Measurements from ENCODE around the gene TPRN. TPM values are rescaled to one million over a fixed set of nuclear protein-coding genes. Genes with fewer than 3 reads are reported as not detected.

Gene TPRN
- total RNA-seq, 4 donors from 2014 or later = 0.29 to 17.1 (median 5.5) TPM

DNA sequence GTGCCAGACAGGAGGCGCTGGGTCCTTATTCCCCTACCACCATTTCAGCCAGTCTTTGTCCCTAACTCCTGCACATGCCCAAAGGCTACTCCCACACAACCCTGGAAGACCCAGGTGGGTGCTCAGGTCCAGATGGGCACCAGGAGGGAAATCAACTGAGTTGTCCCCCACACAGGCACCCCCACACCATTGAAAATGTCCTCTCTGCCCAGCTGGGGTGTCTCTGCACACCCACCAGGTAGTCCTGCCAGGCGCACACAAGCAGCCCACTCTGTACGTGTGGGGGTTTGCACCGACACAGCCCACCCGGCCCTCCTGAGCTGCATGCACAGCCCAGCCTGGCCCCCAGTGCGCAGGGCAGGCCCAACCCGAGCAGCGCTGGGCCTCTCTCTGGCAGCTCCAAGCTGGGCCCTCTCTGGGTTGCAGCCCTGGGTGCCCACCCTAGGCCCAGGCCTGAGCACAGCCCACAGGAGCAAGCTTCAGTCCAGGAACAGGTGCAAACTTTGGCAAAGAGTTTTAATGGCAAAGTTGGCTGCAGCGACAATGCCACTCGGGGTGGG, 19.3 kb upstream of the TPRN start:
- Histone ChIP-seq H3K27me3 (no peaks in the 10 kb centered on the region), H3K27ac (no peak overlapping the region), H3K4me1 (peaks cover 0 to 19% of the 10 kb centered on the region in 2 donors), H3K36me3 (no peaks in the 10 kb centered on the region), H3K9me3 (no peaks in the 10 kb centered on the region), H3K4me3 (no peak overlapping the region)
- DNase-seq = no peak
- no peak for TF ChIP-seq CTCF (IDR thresholded peaks at IDR 0.05)
- no peak for TF ChIP-seq POLR2A (IDR thresholded peaks at IDR 0.05)
- intact Hi-C loops (cut with DNase I; ENCODE audit: low total_unique reads) = loop anchor here (10.0 kb wide), 1 partner anchor 105 kb away; the partner anchor contains the start of gene DPP7

DNA sequence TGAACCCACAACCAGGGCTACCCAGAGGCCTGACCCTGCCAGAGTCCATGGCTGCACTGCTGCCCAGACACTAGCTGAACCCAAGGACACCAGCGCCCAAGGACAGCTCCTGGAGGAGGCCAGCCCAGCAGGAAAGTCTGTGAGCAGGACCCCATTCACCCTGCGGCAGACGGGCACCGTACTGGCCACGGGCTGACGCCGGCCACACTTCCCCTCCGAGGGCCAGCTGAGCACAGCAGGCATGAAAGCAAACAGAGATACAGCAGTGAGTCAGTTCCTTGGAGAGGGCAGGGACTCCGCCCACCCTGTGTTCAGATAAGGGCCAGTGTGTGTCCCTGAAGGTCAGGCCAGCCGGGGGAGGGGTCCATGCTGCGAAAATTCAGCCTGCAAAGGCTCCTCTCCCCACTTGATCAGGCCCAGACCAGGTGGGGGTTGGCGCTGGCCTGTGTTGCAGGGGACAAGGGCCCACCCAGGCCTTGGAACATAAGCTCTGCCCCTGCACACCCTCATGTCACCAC, 18.3 kb upstream of the TPRN start:
- H3K4me3 ChIP-seq = no peak overlapping the region
- TF ChIP-seq CTCF (IDR thresholded peaks at IDR 0.05) (no peak), POLR2A (IDR thresholded peaks at IDR 0.05) (no peak)
- H3K9me3 ChIP-seq = no peaks in the 10 kb centered on the region
- no peak overlapping the region for H3K27ac ChIP-seq
- H3K27me3 ChIP-seq = no peaks in the 10 kb centered on the region
- intact Hi-C loops (cut with DNase I; ENCODE audit: low total_unique reads) = no loop called here
- DNase-seq = no peak
- H3K4me1 ChIP-seq = peaks cover 0 to 19% of the 10 kb centered on the region in 2 donors
- H3K36me3 ChIP-seq = no peaks in the 10 kb centered on the region

DNA sequence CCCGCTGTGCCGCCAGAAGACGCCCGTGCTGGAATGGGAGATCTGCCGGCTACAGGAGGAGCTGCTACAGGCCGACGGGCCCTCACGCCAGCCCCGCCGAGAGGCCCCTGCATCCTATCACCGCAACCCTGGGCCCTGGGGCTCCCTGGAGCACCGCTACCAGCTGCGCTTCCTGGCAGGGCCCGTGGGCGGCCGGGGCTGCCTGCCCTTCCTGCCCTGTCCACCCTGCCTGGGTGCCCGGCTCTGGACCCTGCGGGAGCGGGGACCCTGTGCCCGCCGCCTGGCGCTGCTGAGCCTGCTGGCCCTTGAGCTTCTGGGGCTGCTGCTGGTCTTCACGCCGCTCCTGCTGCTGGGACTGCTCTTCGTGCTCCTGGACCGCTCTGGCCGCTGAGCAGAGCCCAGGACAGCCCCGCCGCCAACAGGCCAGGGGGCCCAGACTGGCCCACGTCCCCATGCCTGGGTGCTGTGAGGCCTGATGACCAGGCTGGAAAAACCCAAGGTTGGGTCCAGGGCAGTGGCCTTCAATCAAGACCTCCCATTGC, 17.7 kb upstream of the TPRN start:
- TF ChIP-seq POLR2A (IDR thresholded peaks at IDR 0.05) (no peak), CTCF (IDR thresholded peaks at IDR 0.05) (no peak)
- H3K27me3 ChIP-seq = no peaks in the 10 kb centered on the region
- no peaks in the 10 kb centered on the region for H3K9me3 ChIP-seq
- intact Hi-C loops (cut with DNase I; ENCODE audit: low total_unique reads) = no loop called here
- H3K27ac ChIP-seq = no peak overlapping the region
- DNase-seq = no peak
- H3K4me3 ChIP-seq = no peak overlapping the region
- H3K36me3 ChIP-seq = no peaks in the 10 kb centered on the region
- peaks cover 0 to 19% of the 10 kb centered on the region in 2 donors for H3K4me1 ChIP-seq

DNA sequence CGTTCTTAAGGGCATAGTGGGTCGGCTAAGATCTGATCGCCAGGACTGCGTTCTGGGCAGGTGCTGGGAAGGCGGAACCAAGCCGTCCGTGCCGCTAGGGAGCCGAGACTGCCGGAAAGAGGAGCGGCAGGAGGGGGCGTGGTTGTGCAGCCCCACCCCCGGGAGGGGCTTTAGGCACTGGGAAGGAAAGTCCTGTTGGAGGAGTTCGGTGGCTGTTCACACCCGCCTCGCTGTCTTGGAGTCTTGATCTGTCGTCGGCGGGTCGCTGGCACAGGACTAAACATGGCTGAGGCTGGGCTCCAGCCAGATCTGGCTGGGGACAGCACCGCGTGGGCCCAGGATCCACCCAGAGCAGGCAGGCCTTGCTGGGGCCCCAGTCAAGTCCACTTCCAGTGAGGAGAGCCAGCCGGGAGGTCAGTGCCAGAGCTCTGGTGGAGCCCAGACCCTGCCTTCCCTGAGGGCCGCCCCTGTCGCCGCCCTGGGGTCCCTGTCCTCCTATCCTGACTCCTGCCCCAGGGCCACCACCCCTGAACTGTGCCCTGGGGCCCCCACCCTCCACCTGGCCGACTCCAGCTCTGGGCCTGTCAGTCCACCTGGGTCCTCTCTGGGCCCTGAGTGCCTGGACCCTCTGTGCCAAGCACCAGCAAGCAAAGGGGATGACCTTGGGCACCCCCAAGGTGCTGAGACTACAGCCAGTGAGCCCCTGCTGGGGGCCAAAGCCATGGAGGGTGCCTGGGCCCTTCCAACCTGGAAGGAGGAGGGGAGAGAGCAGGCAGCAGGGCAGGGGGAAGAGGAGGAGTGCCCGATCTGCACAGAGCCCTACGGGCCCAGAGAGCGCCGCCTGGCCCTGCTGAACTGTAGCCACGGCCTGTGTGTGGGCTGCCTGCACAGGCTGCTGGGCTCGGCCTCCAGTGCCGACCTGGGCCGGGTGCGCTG, 17.0 kb upstream of the TPRN start:
- H3K4me1 ChIP-seq = peaks cover 0 to 14% of the 10 kb centered on the region in 2 donors
- DNase-seq = peak in 1 of 2 donors; percentile 62
- H3K27ac ChIP-seq = no peak overlapping the region

More for the DNA sequence above, 17.0 kb upstream of the TPRN start:
- H3K36me3 ChIP-seq = no peaks in the 10 kb centered on the region
- TF ChIP-seq CTCF (IDR thresholded peaks at IDR 0.05) (no peak), POLR2A (IDR thresholded peaks at IDR 0.05) (peak in 1 of 2 donors; percentile 43)
- no peak overlapping the region for H3K4me3 ChIP-seq
- intact Hi-C loops (cut with DNase I; ENCODE audit: low total_unique reads) = no loop called here
- no peaks in the 10 kb centered on the region for H3K27me3 ChIP-seq
- no peaks in the 10 kb centered on the region for H3K9me3 ChIP-seq
